Pancreas (tissue), 10 donors: ENCODE data around the gene POLD1. TPM values are rescaled to one million over a fixed set of nuclear protein-coding genes. Genes with fewer than 3 reads are reported as not detected.

ENCODE experiments used
- ATAC-seq, 4 donors: fragments of 200-7000 bp; cut with Tn5 transposase; one replicate each; pipeline versions ENCODE4 v1.8.0 to v1.9.1; 2020; ENCODE audit warnings: mild to moderate bottlenecking in 4 of 4, moderate library complexity in 4 of 4
- DNase-seq, 6 donors: peaks; one replicate each; pipeline ENCODE4 v3.0.0-alpha.2; 2020
- FAIRE-seq: peaks from 2 replicates; lab custom pipeline; 2012; peaks lifted over from hg19 to GRCh38; lab: Jason Lieb, UNC
- H3K27ac ChIP-seq, 4 donors: fragments of 200-600 bp; sonication (generic); 1 replicate in 3 of 4; 2 replicates in 1 of 4; pipeline versions ENCODE4 v1.5.0 to v1.8.0; 2020
- H3K27me3 ChIP-seq, 4 donors: fragments of 200-600 bp; one replicate each; pipeline ENCODE4 v1.8.0; 2021
- H3K36me3 ChIP-seq, 3 donors: fragments of 200-600 bp; sonication (generic) in 1 of 3; one replicate each; pipeline versions ENCODE4 v1.5.0 to v1.8.0; 2020 to 2021
- H3K4me1 ChIP-seq, 3 donors: fragments of 200-600 bp; one replicate each; pipeline ENCODE4 v1.8.0; 2021
- H3K4me3 ChIP-seq, 4 donors: fragments of 200-600 bp; sonication (generic) in 2 of 4; one replicate each; pipeline versions ENCODE4 v1.5.0 to v1.8.0; 2020 to 2021
- H3K9me3 ChIP-seq, 4 donors: fragments of 200-600 bp; one replicate each; pipeline ENCODE4 v1.8.0; 2021
- WGBS, 2 donors: extraction: QIAGEN DNeasy Blood & Tissue Kit; methylation state at CpG; one replicate each; pipeline ENCODE4 v1.1.7; 2013; 5-methylcytosine and 5-hydroxymethylcytosine counted together
- intact Hi-C, 3 donors: fragments of 100-400 bp; cut with DNase I; formaldehyde crosslinking; loops; one replicate each; pipeline versions ENCODE4 v1.11.1 to v1.14.2; 2022
- polyA plus RNA-seq, 2 donors: library from polyadenylated mRNA; stranded (reverse); fragments of 200-250 nt; gene quantifications; one replicate each; pipeline ENCODE4 v1.2.3, GENCODE V29; 2013
- total RNA-seq, 6 donors: library from RNA; stranded (reverse); fragmentation: NEBNext Ultra II Directional in 4 of 6; extraction: Animal tissue kit (Norgen Biotek cat#: 25700) in 4 of 6; gene quantifications; one replicate each; pipeline versions ENCODE4 v1.2.1 to v1.2.4, GENCODE V29; 2021 to 2023
- TF ChIP-seq, protein P1 (sequence below), 4 donors: fragments of 200-600 bp; sonication (generic) in 3 of 4; IDR thresholded peaks; one replicate each; pipeline versions ENCODE4 v1.5.0 to v1.8.0; 2021; ENCODE audit warnings: antibody characterized with exemption in 4 of 4
- donor health status: healthy with polysubstance abuse.
- donor health status: DM: no; HTN: no; CAD: no; lungs with moderate emphysema.
- donor health status: DM: no; HTN: no; CAD: no.
- donor health status: control.
- donor health status: control.
- donor health status: Bipolar disorder and iron deficiency.
- donor health status: DM: yes; HTN: yes; CAD: no.
- donor health status: DM: no; HTN: no; CAD: no.
- donor health status: DM: no; HTN: no; CAD: no.
- donor health status: DM: yes; HTN: yes; CAD: no.

POLD1 gene
- total and polyA plus RNA-seq, 8 donors = 9.5 to 45.5 (median 13.7) TPM

DNA sequence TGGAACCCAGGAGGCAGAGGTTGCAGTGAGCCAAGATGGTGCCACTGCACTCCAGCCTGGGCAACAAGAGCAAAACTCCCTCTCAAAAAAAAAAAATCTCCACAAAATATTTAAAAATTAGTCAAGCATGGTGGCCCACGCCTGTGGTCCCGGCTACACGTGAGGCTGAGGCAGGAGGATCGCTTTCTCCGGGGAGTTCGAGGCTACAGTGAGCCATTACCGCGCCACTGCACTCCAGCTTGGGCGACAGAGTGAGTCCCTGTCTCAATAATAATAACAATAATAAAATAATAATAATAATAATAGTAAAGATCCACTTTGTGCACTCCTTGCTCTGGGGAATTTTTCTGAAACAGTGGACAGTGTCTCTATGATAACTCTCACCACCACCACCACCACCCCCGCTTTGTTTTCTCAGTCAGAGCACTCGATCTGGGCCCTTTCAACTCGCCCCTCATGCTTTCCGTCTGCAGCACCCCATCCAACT, 27.4 kb upstream of the POLD1 start:
- DNase-seq (no peak), ATAC-seq (no peak), FAIRE-seq (no peak)
- intact Hi-C loops = loop anchor here in 2 of 3 donors (5.0 to 10.0 kb wide), 2 partner anchors 108 to 426 kb away; no protein-coding TSS in a partner anchor
- Histone ChIP-seq H3K9me3 (no peaks in the 10 kb centered on the region), H3K36me3 (no peaks in the 10 kb centered on the region), H3K27ac (no peak overlapping the region), H3K4me3 (peak overlapping the region in 1 of 4 donors; percentile 53), H3K4me1 (no peaks in the 10 kb centered on the region), H3K27me3 (no peaks in the 10 kb centered on the region)
- TF ChIP-seq, protein P1, sequence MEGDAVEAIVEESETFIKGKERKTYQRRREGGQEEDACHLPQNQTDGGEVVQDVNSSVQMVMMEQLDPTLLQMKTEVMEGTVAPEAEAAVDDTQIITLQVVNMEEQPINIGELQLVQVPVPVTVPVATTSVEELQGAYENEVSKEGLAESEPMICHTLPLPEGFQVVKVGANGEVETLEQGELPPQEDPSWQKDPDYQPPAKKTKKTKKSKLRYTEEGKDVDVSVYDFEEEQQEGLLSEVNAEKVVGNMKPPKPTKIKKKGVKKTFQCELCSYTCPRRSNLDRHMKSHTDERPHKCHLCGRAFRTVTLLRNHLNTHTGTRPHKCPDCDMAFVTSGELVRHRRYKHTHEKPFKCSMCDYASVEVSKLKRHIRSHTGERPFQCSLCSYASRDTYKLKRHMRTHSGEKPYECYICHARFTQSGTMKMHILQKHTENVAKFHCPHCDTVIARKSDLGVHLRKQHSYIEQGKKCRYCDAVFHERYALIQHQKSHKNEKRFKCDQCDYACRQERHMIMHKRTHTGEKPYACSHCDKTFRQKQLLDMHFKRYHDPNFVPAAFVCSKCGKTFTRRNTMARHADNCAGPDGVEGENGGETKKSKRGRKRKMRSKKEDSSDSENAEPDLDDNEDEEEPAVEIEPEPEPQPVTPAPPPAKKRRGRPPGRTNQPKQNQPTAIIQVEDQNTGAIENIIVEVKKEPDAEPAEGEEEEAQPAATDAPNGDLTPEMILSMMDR (IDR thresholded peaks at IDR 0.05) = no peak
- WGBS, 2 donors = 31 to 32% methylated on average over 13 of the region's 13 CpGs

DNA sequence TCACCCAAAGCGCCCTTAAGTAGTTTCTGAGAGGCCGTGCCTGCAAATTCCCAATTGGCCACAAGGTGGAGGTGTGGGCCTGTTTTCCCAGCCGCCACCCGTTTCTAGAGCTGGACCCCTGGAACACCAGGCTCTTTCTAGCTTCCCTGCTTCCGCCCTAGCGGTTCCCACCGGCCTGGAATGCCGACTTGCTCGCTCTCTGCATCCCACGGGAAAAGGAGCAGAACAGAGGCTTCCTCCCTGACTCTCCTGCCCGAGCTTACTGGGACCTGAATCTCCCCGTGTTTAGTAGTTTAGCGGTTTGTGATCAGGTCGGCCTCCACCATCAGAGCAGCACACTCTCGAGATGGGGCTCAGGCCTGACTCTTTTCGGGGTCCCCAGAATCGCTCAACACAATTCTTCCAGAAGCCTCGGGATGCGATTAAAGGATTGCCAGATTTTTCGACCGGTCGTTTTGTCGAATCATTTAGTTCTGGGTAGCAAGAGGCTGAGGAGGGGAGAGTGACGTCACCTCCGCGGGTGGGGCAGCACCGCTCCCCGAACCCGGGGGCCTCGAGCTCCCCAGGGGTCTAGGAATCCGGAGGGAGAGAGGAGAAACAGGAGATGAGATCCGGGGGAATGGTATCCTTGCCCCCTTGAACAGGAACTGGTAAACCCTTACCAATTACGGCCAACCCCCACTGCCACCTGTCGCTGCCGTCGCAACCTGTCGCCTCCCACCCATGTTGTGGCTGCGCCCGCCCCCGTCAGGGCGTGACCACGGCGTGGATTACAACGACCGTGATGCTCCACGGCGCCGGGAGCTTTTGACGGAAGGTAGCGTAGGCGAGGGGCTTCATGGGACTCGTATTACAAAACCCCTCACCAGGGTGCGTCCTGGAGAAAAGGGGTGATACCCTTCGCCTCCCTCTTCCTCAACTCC, 26.7 kb upstream of the POLD1 start:
- no peaks in the 10 kb centered on the region for H3K27me3 ChIP-seq
- peak overlapping the region; percentile 23 to 53 (median 42) for H3K4me3 ChIP-seq
- 6 to 8% methylated on average over 53 to 54 of the region's 54 CpGs for WGBS, 2 donors
- H3K9me3 ChIP-seq = no peaks in the 10 kb centered on the region
- no peak for FAIRE-seq
- DNase-seq = peak; percentile 67 to 88 (median 83)
- H3K4me1 ChIP-seq = no peaks in the 10 kb centered on the region
- peak; percentile 76 to 90 (median 86) for ATAC-seq
- H3K27ac ChIP-seq = peak overlapping the region; percentile 73 to 89 (median 85)
- H3K36me3 ChIP-seq = no peaks in the 10 kb centered on the region
- TF ChIP-seq, protein P1 (IDR thresholded peaks at IDR 0.05) = peak; percentile 71 to 81 (median 77)
- intact Hi-C loops = loop anchor here in 2 of 3 donors (5.0 to 10.0 kb wide), 2 partner anchors 107 to 425 kb away; no protein-coding TSS in a partner anchor

DNA sequence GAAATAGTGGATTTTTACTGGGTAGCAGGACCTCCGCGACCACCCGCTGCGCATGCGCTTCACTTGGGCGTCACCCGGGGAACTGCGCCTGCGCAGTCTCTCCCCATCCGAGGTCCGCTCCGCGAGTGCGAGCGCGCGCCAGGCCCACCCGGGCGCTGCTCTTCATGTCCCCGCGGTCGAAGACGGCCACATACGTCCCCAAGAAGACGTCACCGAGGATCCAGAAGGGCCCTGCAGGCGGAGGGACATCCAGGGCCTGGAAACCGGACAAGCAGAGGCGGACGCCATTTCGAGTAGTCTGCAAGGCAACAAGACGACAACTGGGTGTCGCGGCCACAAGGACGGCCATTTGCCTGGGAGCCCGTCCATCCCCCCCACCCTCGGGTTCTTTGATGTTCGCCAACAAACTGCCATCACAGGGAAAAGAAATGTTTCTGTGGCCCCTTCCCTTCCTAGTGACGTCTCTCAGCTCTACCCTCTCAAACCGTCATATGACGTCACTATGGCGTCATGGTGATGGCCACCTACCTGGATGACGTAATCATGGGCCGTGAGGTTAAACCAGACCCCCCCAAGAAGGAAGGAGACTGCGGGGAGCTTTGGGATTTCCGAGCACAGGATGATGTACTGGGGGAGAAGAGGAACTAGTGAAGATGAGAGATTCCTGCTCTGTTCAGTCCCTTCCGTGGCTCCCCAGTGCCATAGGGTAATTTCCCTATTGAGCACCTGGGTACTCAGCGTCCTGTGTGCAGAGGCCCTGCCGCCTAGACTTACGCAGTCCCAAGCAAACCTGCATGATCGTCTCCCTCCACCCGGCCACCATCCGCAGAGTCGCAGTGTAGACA, 25.4 kb upstream of the POLD1 start:
- no peak for FAIRE-seq
- H3K27me3 ChIP-seq = no peaks in the 10 kb centered on the region
- peak; percentile 69 to 91 (median 80) for DNase-seq
- no peaks in the 10 kb centered on the region for H3K36me3 ChIP-seq
- peak; percentile 69 to 79 (median 72) for ATAC-seq
- H3K9me3 ChIP-seq = no peaks in the 10 kb centered on the region
- peak overlapping the region in 3 of 4 donors; percentile 73 to 89 (median 89) for H3K27ac ChIP-seq
- intact Hi-C loops = loop anchor here in 2 of 3 donors (5.0 to 10.0 kb wide), 2 partner anchors 106 to 424 kb away; no protein-coding TSS in a partner anchor
- H3K4me3 ChIP-seq = peak overlapping the region; percentile 10 to 53 (median 28)
- H3K4me1 ChIP-seq = no peaks in the 10 kb centered on the region
- WGBS, 2 donors = 26% methylated on average over 54 of the region's 54 CpGs
- TF ChIP-seq, protein P1 (IDR thresholded peaks at IDR 0.05) = no peak

GRCh38 chr19:50359328-50359818, 24.8 kb upstream of the POLD1 start:
- ATAC-seq (no peak), DNase-seq (peak in 2 of 6 donors; percentile 19 to 57), FAIRE-seq (no peak)
- no peaks in the 10 kb centered on the region for H3K27me3 ChIP-seq
- TF ChIP-seq, protein P1 (IDR thresholded peaks at IDR 0.05) = no peak
- H3K4me3 ChIP-seq = no peak overlapping the region
- no peaks in the 10 kb centered on the region for H3K36me3 ChIP-seq
- no peaks in the 10 kb centered on the region for H3K9me3 ChIP-seq
- intact Hi-C loops = loop anchor here in 2 of 3 donors (5.0 to 10.0 kb wide), 2 partner anchors 105 to 423 kb away; no protein-coding TSS in a partner anchor
- no peak overlapping the region for H3K27ac ChIP-seq
- no peaks in the 10 kb centered on the region for H3K4me1 ChIP-seq
- WGBS, 2 donors = 94 to 96% methylated on average over 10 to 11 of the region's 11 CpGs
